ENCODE results near the gene SLC39A11.

- TF ChIP-seq CTCF (IDR thresholded peaks at IDR 0.05) (no peak), POLR2A (IDR thresholded peaks at IDR 0.05) (no peak)
Measured at GRCh38 chr17:72865954-72866353, 226.5 kb downstream of the SLC39A11 start.
